Endodermal cell (in vitro differentiated cells): ENCODE measurements around the gene LIX1L. TPM values are rescaled to one million over a fixed set of nuclear protein-coding genes. Genes with fewer than 3 reads are reported as not detected.
"Not testable (repeated sequence)": the region's sequence is repeated elsewhere in the genome, so short reads cannot be mapped to it uniquely, and the experiment has no call there.

Experiments used
- DNase-seq: peaks from one replicate; pipeline ENCODE4 v3.0.0-alpha.2; 2017
- H3K27ac ChIP-seq: 2 replicates; pipeline ENCODE4 v1.5.1; 2013; ENCODE audit warnings: mild to moderate bottlenecking, low read depth, low read length, moderate library complexity
- H3K27me3 ChIP-seq: 2 replicates; pipeline ENCODE4 v1.6.1; 2013; ENCODE audit warnings: mild to moderate bottlenecking, low read length, moderate library complexity; ENCODE audit not compliant: insufficient read depth, control insufficient read depth, poor library complexity, severe bottlenecking
- H3K36me3 ChIP-seq: 2 replicates; pipeline ENCODE4 v1.7.0; 2013; ENCODE audit warnings: mild to moderate bottlenecking, low read length, moderate library complexity; ENCODE audit not compliant: control insufficient read depth, insufficient read depth
- H3K4me1 ChIP-seq: one replicate; pipeline ENCODE4 v1.7.0; 2013; ENCODE audit warnings: low read length; ENCODE audit not compliant: control insufficient read depth, insufficient read depth
- H3K4me3 ChIP-seq: 2 replicates; pipeline ENCODE4 v1.5.1; 2013; ENCODE audit warnings: mild to moderate bottlenecking, low read length, moderate library complexity
- H3K9ac ChIP-seq: 2 replicates; pipeline ENCODE4 v1.6.1; 2013; ENCODE audit warnings: mild to moderate bottlenecking, low read length, moderate library complexity; ENCODE audit not compliant: poor library complexity, severe bottlenecking; ENCODE audit errors: extremely low read depth
- H3K9me3 ChIP-seq: 2 replicates; pipeline ENCODE4 v1.6.1; 2013; ENCODE audit warnings: mild to moderate bottlenecking, low read length, moderate library complexity; ENCODE audit not compliant: control insufficient read depth
- H3K27ac Mint-ChIP-seq: 2 replicates; pipeline ENCODE4 v1.8.0; 2020; ENCODE audit warnings: mixed read lengths
- H3K27me3 Mint-ChIP-seq: 2 replicates; pipeline ENCODE4 v1.8.0; 2021; ENCODE audit warnings: mild to moderate bottlenecking, mixed read lengths; ENCODE audit not compliant: insufficient read depth
- H3K36me3 Mint-ChIP-seq: 2 replicates; pipeline ENCODE4 v1.8.0; 2020; ENCODE audit warnings: low read depth, mixed read lengths
- H3K4me1 Mint-ChIP-seq: 2 replicates; pipeline ENCODE4 v1.8.0; 2020; ENCODE audit warnings: mixed read lengths
- H3K4me3 Mint-ChIP-seq: 2 replicates; pipeline ENCODE4 v1.8.0; 2020; ENCODE audit warnings: mild to moderate bottlenecking, moderate library complexity, mixed read lengths
- H3K9me3 Mint-ChIP-seq: 2 replicates; pipeline ENCODE4 v1.8.0; 2020; ENCODE audit warnings: mild to moderate bottlenecking, mixed read lengths
- WGBS, 2 experiments: methylation state at CpG; one replicate each; pipeline versions ENCODE4 v1.1.5 to v1.1.7; 2013; ENCODE audit warnings: missing lambda C conversion rate in 2 of 2, mixed read lengths in 1 of 2; ENCODE audit not compliant: insufficient coverage in 1 of 2, insufficient read length in 1 of 2; 5-methylcytosine and 5-hydroxymethylcytosine counted together
- total RNA-seq, 2 donors: library from RNA; stranded (reverse); fragmentation: NEBNext Ultra II Directional in 1 of 2; extraction: Animal tissue kit (Norgen Biotek cat#: 25700) in 1 of 2; gene quantifications; 2 replicates in 1 of 2; 3 replicates in 1 of 2; pipeline ENCODE4 v1.2.1, GENCODE V29; 2021
- TF ChIP-seq, protein P1 (sequence below): fragments of 200-600 bp; sonication (generic); conservative IDR thresholded peaks from 2 replicates; pipeline ENCODE4 v1.5.0; 2021; ENCODE audit warnings: antibody characterized with exemption, mild to moderate bottlenecking

LIX1L gene
- total RNA-seq, 2 donors from 2014 or later = 16.6 to 21.3 TPM

DNA sequence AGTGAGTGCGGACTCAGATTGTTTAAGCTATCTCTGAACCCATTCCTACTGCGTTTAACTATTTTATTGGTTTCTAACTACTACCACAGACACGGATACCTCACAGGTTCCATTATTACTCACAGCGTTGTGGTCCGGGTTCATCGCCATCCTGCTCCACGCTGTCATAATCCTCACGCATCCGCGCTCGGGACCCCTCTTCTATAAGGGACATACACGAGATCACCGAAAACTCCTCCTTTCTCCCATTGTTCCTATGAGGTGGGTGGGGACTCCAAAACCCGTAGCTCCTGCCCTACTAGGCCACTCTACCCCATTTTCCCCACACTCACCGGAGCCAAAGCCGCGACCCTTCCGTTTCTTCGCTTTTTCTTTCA is 31.1 kb downstream of the LIX1L start:
- no peaks in the 10 kb centered on the region for H3K27me3 ChIP-seq
- DNase-seq = no peak
- peaks cover 38% of the 10 kb centered on the region for H3K36me3 ChIP-seq
- H3K4me1 ChIP-seq = no peaks in the 10 kb centered on the region
- Mint-ChIP-seq H3K9me3 (no peaks in the 10 kb centered on the region), H3K27me3 (no peaks in the 10 kb centered on the region), H3K36me3 (peaks cover 11% of the 10 kb centered on the region), H3K4me1 (peaks cover 6% of the 10 kb centered on the region), H3K27ac (no peak overlapping the region), H3K4me3 (no peak overlapping the region)
- H3K9me3 ChIP-seq = no peaks in the 10 kb centered on the region
- H3K4me3 ChIP-seq = peak overlapping the region; percentile 91
- TF ChIP-seq, protein P1, sequence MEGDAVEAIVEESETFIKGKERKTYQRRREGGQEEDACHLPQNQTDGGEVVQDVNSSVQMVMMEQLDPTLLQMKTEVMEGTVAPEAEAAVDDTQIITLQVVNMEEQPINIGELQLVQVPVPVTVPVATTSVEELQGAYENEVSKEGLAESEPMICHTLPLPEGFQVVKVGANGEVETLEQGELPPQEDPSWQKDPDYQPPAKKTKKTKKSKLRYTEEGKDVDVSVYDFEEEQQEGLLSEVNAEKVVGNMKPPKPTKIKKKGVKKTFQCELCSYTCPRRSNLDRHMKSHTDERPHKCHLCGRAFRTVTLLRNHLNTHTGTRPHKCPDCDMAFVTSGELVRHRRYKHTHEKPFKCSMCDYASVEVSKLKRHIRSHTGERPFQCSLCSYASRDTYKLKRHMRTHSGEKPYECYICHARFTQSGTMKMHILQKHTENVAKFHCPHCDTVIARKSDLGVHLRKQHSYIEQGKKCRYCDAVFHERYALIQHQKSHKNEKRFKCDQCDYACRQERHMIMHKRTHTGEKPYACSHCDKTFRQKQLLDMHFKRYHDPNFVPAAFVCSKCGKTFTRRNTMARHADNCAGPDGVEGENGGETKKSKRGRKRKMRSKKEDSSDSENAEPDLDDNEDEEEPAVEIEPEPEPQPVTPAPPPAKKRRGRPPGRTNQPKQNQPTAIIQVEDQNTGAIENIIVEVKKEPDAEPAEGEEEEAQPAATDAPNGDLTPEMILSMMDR = no peak
- WGBS, 2 experiments = 11 to 24% methylated on average over 5 to 19 of the region's 19 CpGs
- H3K9ac ChIP-seq = peak overlapping the region; percentile 94
- peak overlapping the region; percentile 77 for H3K27ac ChIP-seq

DNA sequence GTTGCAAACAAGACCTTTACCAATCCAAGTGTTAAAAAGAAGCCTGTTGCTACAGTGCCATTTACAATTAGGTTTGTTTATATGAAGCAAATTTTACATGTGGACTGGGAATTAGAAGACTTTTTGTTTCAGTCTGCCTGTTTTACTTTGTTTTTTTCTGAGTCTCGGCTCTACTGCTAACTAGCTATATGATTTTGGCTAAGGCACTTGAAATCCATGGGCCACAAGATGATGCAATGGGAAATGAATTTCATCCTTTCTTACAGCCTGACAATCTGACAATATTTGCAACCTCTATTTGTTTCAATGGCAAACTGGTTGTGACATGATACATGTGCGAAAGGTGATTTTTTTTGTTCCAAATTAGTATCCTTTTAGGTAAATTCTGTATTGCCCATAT is 35.6 kb downstream of the LIX1L start:
- Mint-ChIP-seq H3K4me1 (peaks cover 24% of the 10 kb centered on the region), H3K9me3 (no peaks in the 10 kb centered on the region), H3K36me3 (peaks cover 10% of the 10 kb centered on the region), H3K4me3 (no peak overlapping the region), H3K27me3 (no peaks in the 10 kb centered on the region), H3K27ac (no peak overlapping the region)
- H3K9me3 ChIP-seq = no peaks in the 10 kb centered on the region
- no peak overlapping the region for H3K9ac ChIP-seq
- H3K27me3 ChIP-seq = no peaks in the 10 kb centered on the region
- H3K4me3 ChIP-seq = no peak overlapping the region
- peaks cover 31% of the 10 kb centered on the region for H3K36me3 ChIP-seq
- 92 to 100% methylated on average over 2 of the region's 2 CpGs for WGBS, 2 experiments
- peaks cover 8% of the 10 kb centered on the region for H3K4me1 ChIP-seq
- no peak for DNase-seq
- H3K27ac ChIP-seq = no peak overlapping the region
- TF ChIP-seq, protein P1 = no peak

DNA sequence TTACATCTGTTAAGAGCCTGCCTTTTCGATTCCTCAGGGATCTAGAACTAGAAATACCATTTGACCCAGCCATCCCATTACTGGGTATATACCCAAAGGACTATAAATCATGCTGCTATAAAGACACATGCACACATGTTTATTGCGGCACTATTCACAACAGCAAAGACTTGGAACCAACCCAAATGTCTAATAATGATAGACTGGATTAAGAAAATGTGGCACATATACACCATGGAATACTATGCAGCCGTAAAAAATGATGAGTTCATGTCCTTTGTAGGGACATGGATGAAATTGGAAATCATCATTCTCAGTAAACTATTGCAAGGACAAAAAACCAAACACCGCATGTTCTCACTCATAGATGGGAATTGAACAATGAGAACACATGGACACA is 37.5 kb downstream of the LIX1L start:
- not testable (repeated sequence) for H3K9ac ChIP-seq, H3K9me3 ChIP-seq, H3K9me3 Mint-ChIP-seq, DNase-seq, H3K27ac Mint-ChIP-seq, H3K27me3 Mint-ChIP-seq, H3K27me3 ChIP-seq, H3K4me1 ChIP-seq, H3K27ac ChIP-seq
- WGBS, 2 experiments = no CpG with 5 or more reads among the region's 4 CpGs
- H3K4me3 ChIP-seq = peak overlapping the region; percentile 85
- H3K36me3 Mint-ChIP-seq = peaks cover 20% of the 10 kb centered on the region
- H3K4me1 Mint-ChIP-seq = peaks cover 24% of the 10 kb centered on the region
- H3K36me3 ChIP-seq = peaks cover 33% of the 10 kb centered on the region
- peak overlapping the region; percentile 83 for H3K4me3 Mint-ChIP-seq
